C4-2B (cell line): ENCODE measurements around the gene ZNF398.

Experiments used
- ZFX ChIP-seq: fragments of 450-650 bp; IDR thresholded peaks from 2 replicates; pipeline ENCODE4 v1.6.1; 2017
- TF ChIP-seq, protein P1 (sequence below): fragments of 450-650 bp; conservative IDR thresholded peaks from 2 replicates; pipeline ENCODE4 v1.5.1; 2017; ENCODE audit warnings: mild to moderate bottlenecking

DNA sequence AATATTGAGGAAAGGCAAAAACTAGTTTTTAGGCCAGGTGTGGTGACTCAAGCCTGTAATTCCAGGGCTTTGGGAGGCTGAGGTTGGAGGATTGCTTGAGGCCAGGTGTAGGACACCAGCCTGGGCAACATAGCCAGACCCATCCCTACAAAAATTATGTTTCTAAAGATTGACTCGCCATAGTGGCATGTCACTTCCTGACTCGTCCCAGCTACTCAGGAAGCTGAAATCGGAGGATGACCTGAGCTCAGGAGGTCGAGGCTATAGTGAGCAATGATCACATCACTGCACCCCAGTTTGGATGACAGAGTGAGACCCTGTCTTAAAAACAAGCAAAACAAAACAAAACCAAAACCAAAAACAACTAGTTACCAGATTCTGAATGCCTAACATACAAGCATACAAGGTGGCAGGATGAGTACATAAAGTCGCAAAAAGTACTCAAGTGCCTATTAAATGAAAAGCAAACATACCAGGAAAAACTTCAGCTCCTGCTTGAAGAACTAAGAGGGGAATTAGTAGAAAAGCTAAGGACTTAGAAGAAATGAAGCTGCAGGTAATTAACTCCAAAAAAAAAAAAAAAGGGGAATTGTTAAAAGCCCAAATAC lies 14.1 kb downstream of the ZNF398 start:
- TF ChIP-seq, protein P1, sequence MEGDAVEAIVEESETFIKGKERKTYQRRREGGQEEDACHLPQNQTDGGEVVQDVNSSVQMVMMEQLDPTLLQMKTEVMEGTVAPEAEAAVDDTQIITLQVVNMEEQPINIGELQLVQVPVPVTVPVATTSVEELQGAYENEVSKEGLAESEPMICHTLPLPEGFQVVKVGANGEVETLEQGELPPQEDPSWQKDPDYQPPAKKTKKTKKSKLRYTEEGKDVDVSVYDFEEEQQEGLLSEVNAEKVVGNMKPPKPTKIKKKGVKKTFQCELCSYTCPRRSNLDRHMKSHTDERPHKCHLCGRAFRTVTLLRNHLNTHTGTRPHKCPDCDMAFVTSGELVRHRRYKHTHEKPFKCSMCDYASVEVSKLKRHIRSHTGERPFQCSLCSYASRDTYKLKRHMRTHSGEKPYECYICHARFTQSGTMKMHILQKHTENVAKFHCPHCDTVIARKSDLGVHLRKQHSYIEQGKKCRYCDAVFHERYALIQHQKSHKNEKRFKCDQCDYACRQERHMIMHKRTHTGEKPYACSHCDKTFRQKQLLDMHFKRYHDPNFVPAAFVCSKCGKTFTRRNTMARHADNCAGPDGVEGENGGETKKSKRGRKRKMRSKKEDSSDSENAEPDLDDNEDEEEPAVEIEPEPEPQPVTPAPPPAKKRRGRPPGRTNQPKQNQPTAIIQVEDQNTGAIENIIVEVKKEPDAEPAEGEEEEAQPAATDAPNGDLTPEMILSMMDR, result no peak
- no peak for TF ChIP-seq ZFX
